GM12892 (cell line): Measurements from ENCODE around the gene ARHGDIB.

Experiments used
- DNase-seq: peaks from one replicate; pipeline ENCODE4 v3.0.0; 2011; ENCODE audit not compliant: insufficient read length
- FAIRE-seq: peaks from 2 replicates; lab custom pipeline; 2011; peaks lifted over from hg19 to GRCh38; lab: Jason Lieb, UNC
- POLR2A ChIP-seq: IDR thresholded peaks from 2 replicates; pipeline ENCODE4 v1.6.1; 2011; ENCODE audit warnings: low read depth, low read length, control low read depth
- POLR2AphosphoS5 ChIP-seq: IDR thresholded peaks from 2 replicates; pipeline ENCODE4 v1.6.1; 2011; ENCODE audit warnings: low read depth, low read length, control low read depth
- TAF1 ChIP-seq: IDR thresholded peaks from 2 replicates; pipeline ENCODE4 v1.6.1; 2011; ENCODE audit warnings: low read depth, mild to moderate bottlenecking, control low read depth, low read length, borderline replicate concordance

The ARHGDIB gene

GRCh38 chr12:14960548-14961465 lies 594 bp downstream of the ARHGDIB start:
- DNase-seq: no peak
- TF ChIP-seq POLR2AphosphoS5 (no peak; the same call in 1 of the 2 replicates), TAF1 (no peak), POLR2A (no peak)

GRCh38 chr12:14959916-14960496 lies 1.4 kb downstream of the ARHGDIB start:
- DNase-seq (no peak), FAIRE-seq (no peak)
- TF ChIP-seq TAF1 (no peak), POLR2A (peak; percentile 17; the same call in 1 of the 2 replicates)

More at GRCh38 chr12:14960548-14961465, 594 bp downstream of the ARHGDIB start:
- no peak for FAIRE-seq

- DNase-seq (no peak), FAIRE-seq (peak; percentile 90)
- TF ChIP-seq POLR2AphosphoS5: no peak
- no peak for TF ChIP-seq POLR2A
- no peak for TF ChIP-seq TAF1
Observed at GRCh38 chr12:14959463-14959862, 1.9 kb downstream of the ARHGDIB start.

GRCh38 chr12:14959126-14959440 lies 2.3 kb downstream of the ARHGDIB start:
- no peak for FAIRE-seq
- TF ChIP-seq TAF1 (no peak), POLR2A (no peak)
- no peak for DNase-seq

- FAIRE-seq (peak; percentile 38), DNase-seq (no peak)
- no peak for TF ChIP-seq POLR2AphosphoS5
- TF ChIP-seq TAF1: no peak
- TF ChIP-seq POLR2A: no peak
Observed at GRCh38 chr12:14958361-14959125, 2.9 kb downstream of the ARHGDIB start.

- DNase-seq (no peak), FAIRE-seq (peak; percentile 90)
- TF ChIP-seq POLR2A (no peak), POLR2AphosphoS5 (no peak), TAF1 (no peak)
Observed at GRCh38 chr12:14957551-14958168, 3.7 kb downstream of the ARHGDIB start.

GRCh38 chr12:14956905-14957304 lies 4.5 kb downstream of the ARHGDIB start:
- DNase-seq (no peak), FAIRE-seq (no peak)
- TF ChIP-seq TAF1 (no peak), POLR2AphosphoS5 (no peak), POLR2A (no peak)

GRCh38 chr12:14956024-14956891 lies 5.1 kb downstream of the ARHGDIB start:
- TF ChIP-seq POLR2AphosphoS5 (no peak), TAF1 (no peak), POLR2A (peak; percentile 42)
- FAIRE-seq: peak; percentile 92
- no peak for DNase-seq

- no peak for DNase-seq
- TF ChIP-seq TAF1 (no peak), POLR2A (peak; percentile 30; the same call in 1 of the 2 replicates)
- FAIRE-seq: peak; percentile 87
Observed at GRCh38 chr12:14954269-14954668, 7.1 kb downstream of the ARHGDIB start.

- DNase-seq (no peak), FAIRE-seq (no peak)
- TF ChIP-seq TAF1 (no peak), POLR2AphosphoS5 (no peak), POLR2A (no peak)
Observed at GRCh38 chr12:14953752-14954151, 7.6 kb downstream of the ARHGDIB start.
